Measurements from ENCODE around the gene SYTL5.
"Not testable (repeated sequence)": the region's sequence is repeated elsewhere in the genome, so short reads cannot be mapped to it uniquely, and the experiment has no call there.

The SYTL5 gene
- total RNA-seq: 0 to 4.0 (median 0.13) reads per million in 4 experiments

DNA sequence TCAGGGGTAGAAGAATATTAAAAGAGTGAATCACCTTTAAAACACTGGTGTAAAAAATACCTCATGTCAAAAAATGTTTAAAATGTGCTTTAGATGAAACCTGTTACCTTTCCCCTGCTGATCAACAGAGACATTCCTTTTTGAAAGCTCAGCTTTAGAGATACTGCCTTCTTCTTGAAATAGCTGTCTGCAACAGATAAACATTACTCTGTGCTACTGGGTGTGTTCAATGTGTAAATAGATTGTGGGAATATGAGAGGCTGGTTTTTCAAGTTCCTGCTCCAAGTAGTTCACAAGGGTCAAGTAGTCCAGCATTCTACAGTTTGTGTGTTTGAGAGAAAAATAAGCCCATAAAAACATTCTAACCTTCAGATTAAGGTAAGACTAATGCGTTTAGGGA lies at the start of gene SYTL5:
SYTL5 (plus strand) TSS at position 263 of the 400 bp plus-strand sequence. CDS start 27,337 bp downstream, outside the sequence.
- no peak for DNase-seq

GRCh38 chrX:37958525-37959211 lies 47.7 kb upstream of the SYTL5 start:
- DNase-seq: no peak

DNA sequence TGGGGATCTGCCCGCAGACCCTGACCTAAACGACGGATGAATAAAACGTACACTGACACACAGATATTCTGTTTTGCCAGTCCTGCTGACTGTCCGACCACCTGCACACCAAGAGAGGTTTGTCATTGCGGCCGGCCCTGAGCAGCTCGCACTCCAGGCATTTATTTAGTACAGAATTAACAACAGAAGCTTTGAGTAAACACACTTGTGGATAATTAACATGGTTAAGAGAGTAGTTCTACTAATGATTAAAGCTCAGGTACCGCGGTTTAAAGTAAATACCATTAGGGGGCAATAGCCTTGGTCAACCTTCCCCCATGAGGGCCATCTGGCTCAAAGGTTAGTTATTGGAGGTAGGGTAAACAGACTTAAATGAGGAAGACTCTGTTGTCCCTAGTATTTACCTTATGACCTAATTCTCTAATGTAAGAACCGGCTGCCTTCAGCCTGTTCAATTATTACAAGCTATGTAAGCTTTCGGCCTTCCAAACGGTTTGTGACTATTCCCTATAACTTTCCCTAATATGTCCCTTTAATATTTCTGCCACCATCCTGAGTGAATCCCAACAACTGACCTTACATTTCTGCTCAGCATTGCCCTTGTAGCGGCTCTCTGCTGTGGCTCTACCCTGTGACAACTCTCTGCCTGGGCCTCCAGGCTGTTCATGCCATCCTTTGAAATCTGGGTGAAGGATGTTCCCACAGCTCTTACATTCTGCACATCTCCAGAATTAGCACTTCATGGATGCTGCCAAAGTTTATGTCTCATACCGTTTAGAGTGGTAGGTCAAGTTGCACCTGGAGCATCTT lies 46.9 kb upstream of the SYTL5 start:
- DNase-seq: no peak

DNA sequence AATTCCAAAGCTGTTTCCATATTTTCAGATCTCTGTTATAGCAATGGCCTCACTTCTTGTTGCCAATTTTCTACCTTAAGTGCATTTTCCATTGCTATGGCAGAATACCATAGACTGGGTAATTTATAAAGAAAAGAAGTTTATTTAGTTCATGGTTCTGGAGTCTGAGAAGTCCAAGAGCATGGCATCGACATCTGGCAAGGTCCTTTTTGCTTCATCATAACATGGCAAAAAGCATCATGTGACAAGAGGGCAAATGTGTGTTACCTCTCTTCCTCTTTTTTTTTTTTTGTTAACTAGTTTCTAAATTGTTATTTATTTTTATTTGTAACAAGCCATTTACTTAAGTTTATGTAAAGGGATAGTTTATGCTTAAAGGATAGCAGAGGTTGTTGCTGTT lies 45.2 kb upstream of the SYTL5 start:
- DNase-seq: no peak

DNA sequence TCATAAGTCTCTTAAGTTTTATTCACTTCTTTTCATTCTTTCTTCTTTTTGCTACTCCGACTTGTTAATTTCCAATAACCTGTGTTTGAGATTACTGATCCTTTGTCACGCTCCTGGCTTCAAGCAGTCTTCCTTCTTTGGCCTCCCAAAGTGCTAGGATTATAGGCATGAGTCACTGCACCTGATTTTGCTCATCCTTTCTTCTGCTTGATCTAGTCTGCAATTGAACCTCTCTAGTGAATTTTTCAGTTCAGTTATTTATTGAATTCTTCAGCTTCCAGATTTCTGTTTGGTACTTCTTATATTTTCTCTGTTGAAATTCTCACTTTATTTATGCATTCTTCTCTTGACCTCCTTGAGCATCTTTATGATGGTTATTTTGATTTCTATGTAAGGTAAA lies 38.6 kb upstream of the SYTL5 start:
- no peak for DNase-seq

DNA sequence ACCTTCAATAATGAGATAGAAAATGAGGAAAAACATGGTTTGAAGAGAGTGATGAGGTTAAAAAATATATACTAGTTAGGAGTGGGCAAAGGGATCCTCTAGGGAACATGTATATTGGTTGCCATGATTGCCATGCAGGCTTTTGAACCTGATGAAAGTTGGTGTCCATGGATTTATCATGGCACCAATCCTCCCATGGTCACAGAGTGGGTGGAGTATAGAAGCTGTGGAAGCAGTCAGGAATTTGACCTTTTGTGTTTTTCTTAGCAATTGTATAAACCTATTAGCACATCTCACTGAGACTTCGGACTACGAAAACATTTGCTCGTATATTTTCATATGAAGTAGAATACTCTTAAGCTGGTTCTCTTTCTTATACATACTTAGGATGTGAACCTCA lies 30.9 kb upstream of the SYTL5 start:
- no peak for DNase-seq

GRCh38 chrX:37976153-37976552 lies 30.2 kb upstream of the SYTL5 start:
- no peak for DNase-seq

- DNase-seq: no peak
Observed at GRCh38 chrX:37984880-37985279, 21.5 kb upstream of the SYTL5 start.

DNA sequence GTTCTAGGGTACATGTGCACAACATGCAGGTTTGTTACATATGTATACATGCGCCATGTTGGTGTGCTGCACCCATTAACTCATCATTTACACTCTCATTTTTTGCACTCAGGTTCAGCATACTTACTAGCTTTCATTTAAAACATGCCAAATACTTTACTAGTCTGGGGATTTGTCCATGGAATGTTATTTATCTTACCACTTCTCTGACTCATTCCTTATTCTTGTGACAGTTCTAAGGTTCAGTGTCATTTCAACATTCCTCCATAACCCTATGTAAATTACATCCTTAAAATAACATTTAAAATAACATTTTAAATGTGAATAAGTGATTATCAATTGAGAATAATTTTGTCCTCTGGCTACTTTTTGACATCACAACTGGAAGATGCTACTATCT lies 19.5 kb upstream of the SYTL5 start:
- DNase-seq: no peak

- DNase-seq: no peak
Observed at GRCh38 chrX:37989304-37989703, 17.0 kb upstream of the SYTL5 start.

- DNase-seq: not testable (repeated sequence)
Observed at GRCh38 chrX:37991303-37991702, 15.1 kb upstream of the SYTL5 start.

GRCh38 chrX:37993176-37993575 lies 13.2 kb upstream of the SYTL5 start:
- DNase-seq: no peak

DNA sequence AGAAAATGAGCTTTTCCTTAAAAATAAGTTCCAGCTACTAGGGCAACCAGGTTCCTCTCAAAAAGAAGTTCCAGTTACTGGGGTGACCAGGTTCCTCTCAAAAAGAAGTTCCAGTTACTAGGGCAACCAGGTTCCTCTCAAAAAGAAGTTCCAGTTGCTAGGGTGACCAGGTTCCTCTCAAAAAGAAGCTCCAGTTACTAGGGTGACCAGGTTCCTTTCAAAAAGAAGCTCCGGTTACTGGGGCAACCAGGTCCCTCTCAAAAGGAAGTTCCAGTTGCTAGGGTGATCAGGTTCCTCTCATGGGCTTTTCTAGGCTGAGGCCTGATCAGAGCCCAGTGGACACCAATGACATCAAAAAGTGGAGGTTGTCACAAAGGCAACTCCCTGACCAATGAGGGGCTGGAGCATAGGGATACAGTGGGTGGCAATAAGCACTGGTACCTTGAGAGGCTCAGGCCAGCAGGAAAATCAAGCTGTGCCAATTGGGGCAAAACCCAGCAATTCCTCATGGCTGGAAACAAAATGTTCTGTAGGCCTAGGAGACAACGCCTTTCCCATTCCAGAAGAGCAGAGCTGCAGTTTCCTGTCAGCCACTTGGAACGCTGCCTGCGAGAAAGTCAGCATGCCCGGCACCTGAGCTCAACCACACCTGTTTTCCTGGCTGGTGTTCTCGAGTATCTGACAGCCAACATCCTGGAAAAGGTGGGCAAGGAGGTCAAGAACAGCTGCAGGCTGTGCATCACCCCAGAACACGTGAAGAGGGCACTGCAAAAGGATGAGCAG lies 12.3 kb upstream of the SYTL5 start:
- no peak for DNase-seq

- DNase-seq: no peak
Observed at GRCh38 chrX:37995428-37995827, 10.9 kb upstream of the SYTL5 start.

DNA sequence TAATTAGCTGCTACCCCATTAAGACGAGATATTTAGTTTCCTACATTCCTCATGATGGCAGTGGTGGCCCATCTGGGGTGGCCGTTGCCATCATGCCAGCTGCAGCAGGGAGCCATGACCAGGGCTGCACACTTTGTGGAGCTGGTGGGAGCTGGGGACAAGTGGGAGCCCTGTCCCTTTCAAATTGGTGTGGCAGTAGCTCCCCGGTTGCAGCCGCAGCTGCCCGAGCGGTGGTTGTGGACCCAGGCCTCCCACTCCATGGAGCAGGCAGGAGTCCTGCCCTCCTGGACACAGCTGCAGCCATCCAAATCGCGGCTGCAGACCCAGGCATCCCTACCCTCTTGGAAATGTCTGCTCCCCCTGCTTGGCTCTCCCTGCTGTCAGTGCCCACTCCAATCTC lies 9.3 kb upstream of the SYTL5 start:
- no peak for DNase-seq

DNA sequence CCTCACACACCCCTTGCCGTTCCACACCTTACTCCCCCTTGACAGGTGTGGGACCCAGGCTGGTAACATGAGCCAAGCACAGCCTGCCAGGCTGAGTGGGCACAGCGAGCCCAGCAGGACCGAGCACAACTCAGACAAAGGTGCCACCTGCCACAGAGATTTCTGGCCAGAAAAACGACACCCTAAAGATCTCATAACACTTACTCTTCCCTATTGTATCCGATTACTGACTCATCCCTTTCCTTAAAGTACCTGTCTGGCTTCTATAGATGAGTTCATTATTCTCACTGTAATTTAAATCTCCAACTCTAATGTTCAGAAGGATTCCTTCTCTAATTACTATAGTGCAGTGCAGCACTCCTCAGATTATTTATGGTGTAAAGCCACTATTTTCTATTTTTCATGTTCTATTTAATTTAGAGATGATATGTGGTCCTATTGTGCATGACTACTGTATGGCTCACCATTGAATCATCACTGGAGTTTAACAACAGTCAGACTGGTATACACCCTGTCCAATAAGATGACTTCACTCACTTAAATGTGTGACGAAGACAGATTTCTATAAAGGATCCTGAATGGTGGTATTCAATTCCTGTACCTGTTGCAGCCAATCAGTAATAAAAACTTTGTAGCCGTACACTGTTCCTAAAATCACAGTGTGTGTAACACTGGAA lies 7.6 kb upstream of the SYTL5 start:
- no peak for DNase-seq

- DNase-seq: no peak
Observed at GRCh38 chrX:38000706-38001105, 5.6 kb upstream of the SYTL5 start.

DNA sequence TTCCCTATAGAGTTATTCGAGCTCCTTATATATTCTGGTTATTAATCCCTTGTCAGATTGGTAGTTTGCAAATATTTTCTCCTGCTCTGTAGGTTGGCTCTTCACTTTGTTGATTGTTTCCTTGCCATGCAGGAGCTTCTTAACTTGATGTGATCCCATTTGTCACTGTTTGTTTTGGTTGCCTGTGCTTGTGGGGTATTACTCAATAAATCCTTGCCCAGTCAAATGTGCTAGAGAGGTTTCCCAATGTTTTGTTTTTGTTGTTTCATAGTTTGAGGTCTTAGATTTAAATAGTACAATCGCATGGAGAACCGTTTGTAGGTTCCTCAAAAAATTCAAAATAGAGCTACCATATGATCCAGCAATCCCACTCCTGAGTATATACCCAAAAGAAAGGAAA lies 2.3 kb upstream of the SYTL5 start:
- DNase-seq: no peak

- no peak for DNase-seq
Observed at GRCh38 chrX:38006778-38007177, 425 bp downstream of the SYTL5 start.

DNA sequence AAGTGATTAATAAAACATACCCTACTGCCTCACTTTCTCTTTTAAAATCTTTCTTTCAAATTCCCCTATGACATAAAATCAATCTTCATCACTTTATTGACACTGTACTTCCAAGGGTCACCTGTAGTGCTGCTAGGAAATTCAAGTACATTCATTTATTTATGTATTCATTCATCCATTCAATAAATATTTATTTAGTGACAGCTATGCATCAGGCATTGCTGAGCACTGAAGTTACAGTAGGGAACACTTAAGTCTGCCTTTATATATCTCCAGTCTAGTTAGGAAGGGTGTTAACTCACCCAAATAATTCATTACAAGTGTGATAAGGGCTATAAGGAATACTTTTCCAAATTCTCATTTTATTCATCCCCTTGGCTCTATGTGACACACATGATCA lies 2.3 kb downstream of the SYTL5 start:
- no peak for DNase-seq

- DNase-seq: no peak
Observed at GRCh38 chrX:38009641-38010040, 3.3 kb downstream of the SYTL5 start.

DNA sequence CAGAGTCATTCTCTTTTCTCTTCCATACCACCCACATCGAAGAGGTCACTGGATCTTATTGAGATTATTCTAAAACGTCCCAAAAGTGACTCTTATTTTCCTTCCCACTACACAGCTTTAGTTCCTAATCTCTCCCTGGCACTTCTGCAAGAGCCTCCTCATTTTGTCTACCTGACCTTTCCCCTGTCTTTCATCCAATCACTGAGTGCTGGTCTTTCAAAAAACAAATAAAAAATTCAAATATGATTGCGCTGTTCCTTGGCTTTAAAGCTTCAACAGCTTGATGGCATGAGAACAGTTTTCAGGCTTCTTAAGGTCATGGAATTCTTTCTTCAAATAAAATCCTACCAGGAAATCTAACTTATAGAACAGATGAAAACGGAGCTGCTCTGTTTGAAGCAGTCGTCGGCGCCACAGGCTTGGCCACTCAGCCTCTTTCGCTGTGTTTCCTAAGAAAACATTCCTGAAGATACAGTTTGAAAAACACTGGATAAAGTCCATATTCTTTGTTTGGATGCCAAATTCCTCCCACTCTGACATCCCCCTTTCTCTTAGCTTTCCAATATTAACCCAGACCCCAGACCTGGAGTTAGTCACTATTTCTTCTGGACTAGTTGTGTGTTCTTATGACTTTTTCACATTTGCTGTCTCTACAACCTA lies 12.5 kb downstream of the SYTL5 start:
- no peak for DNase-seq
